DND-41 (cell line): ENCODE measurements around the gene EEA1.

Experiments
- EZH2 ChIP-seq: IDR thresholded peaks from 3 replicates; pipeline ENCODE4 v1.6.1; 2012; ENCODE audit warnings: borderline replicate concordance, low read depth, mild to moderate bottlenecking, moderate library complexity, low read length, inconsistent platforms; ENCODE audit not compliant: severe bottlenecking
- TF ChIP-seq, protein P1 (sequence below): IDR thresholded peaks from 2 replicates; pipeline ENCODE4 v1.5.1; 2012; ENCODE audit warnings: borderline replicate concordance, low read length, moderate library complexity, mild to moderate bottlenecking; ENCODE audit not compliant: poor library complexity, severe bottlenecking; ENCODE audit errors: extremely low read depth

DNA sequence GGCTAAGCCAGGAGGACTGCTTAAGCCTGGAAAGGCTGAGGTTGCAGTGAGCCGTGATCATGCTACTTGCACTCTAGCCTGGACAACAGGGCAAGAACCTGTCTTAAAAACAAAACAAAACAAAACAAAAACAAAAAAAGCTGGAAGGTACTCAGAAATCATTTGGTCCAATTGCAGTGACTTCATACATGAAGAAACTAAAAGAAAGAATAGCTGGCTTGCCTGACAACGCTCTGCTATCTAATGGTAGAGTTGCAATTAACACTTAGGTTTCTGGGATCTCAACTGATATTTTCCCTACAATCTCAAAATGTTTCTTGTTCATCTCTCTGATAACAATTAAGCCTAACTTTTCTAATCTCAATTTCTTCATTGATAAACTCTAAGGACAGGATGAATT is 13.7 kb downstream of the EEA1 start:
- TF ChIP-seq, protein P1, sequence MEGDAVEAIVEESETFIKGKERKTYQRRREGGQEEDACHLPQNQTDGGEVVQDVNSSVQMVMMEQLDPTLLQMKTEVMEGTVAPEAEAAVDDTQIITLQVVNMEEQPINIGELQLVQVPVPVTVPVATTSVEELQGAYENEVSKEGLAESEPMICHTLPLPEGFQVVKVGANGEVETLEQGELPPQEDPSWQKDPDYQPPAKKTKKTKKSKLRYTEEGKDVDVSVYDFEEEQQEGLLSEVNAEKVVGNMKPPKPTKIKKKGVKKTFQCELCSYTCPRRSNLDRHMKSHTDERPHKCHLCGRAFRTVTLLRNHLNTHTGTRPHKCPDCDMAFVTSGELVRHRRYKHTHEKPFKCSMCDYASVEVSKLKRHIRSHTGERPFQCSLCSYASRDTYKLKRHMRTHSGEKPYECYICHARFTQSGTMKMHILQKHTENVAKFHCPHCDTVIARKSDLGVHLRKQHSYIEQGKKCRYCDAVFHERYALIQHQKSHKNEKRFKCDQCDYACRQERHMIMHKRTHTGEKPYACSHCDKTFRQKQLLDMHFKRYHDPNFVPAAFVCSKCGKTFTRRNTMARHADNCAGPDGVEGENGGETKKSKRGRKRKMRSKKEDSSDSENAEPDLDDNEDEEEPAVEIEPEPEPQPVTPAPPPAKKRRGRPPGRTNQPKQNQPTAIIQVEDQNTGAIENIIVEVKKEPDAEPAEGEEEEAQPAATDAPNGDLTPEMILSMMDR: no peak
- TF ChIP-seq EZH2: no peak
